NT2/D1 (cell line): Measurements from ENCODE around the gene CACNA2D4.

Experiments
- YY1 ChIP-seq: IDR thresholded peaks from 2 replicates; pipeline ENCODE4 v1.6.1; 2011; ENCODE audit not compliant: insufficient read length, insufficient read depth
- ZNF274 ChIP-seq: IDR thresholded peaks from 2 replicates; pipeline ENCODE4 v1.6.1; 2011; ENCODE audit warnings: mild to moderate bottlenecking, low read depth, low read length

DNA sequence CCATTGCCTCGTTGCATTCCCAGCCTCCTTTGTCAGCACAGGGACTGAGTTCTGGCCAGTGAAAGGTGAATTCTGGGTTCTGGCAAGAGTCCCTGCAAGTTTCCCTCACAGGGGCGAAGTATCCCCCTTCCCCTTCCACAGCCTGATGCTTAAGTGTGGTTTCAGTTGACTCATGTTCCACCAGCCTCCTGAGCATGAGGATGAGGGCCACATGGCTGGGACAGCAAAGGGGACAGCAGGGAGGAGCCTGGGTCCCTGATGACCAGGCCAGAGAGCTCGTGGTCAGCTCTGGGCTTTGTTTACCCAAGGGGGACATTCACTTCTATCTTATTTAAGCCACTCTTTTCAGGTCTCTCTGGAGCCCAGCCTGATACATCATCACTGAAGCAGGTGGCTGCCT is 36.5 kb downstream of the CACNA2D4 start:
- TF ChIP-seq YY1 (no peak), ZNF274 (no peak)
